ENCODE data around the gene PLCB4.

PLCB4 gene

DNA sequence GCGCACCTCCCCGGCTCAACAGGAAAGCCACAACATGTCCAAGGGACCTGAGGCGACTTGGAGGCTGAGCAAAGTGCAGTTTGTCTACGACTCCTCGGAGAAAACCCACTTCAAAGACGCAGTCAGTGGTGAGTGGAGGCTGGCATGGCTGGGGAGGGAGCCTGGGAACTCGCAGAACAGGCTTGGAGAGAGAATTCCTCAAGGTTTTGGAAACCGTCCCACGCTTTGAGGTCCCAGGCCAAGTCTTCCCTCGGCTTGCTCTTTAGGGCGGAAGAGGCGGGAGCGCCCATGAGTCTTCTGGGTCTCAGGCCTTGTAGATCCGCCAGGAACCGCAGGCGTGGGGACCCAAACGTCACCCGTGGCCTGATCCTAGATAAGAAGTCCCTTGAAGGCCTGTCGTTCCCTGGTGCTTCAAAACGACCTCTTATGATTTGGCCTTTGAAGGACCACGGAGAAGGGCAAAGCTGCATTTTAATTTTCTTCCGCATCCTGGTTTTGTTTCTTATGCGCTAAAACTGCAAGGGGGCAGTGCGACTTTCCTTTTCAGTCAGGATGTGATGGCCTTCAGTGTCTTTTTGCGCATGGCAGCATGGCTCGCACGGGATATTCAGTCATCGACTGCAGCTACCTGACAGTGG lies 447.5 kb downstream of the PLCB4 start:
- TF ChIP-seq, protein P1, sequence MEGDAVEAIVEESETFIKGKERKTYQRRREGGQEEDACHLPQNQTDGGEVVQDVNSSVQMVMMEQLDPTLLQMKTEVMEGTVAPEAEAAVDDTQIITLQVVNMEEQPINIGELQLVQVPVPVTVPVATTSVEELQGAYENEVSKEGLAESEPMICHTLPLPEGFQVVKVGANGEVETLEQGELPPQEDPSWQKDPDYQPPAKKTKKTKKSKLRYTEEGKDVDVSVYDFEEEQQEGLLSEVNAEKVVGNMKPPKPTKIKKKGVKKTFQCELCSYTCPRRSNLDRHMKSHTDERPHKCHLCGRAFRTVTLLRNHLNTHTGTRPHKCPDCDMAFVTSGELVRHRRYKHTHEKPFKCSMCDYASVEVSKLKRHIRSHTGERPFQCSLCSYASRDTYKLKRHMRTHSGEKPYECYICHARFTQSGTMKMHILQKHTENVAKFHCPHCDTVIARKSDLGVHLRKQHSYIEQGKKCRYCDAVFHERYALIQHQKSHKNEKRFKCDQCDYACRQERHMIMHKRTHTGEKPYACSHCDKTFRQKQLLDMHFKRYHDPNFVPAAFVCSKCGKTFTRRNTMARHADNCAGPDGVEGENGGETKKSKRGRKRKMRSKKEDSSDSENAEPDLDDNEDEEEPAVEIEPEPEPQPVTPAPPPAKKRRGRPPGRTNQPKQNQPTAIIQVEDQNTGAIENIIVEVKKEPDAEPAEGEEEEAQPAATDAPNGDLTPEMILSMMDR (IDR thresholded peaks at IDR 0.05; ENCODE audit: borderline replicate concordance, insufficient read depth, low read depth, low read length): no peak
- H3K4me3 ChIP-seq (ENCODE audit: low read depth, low read length): no peak overlapping the region

DNA sequence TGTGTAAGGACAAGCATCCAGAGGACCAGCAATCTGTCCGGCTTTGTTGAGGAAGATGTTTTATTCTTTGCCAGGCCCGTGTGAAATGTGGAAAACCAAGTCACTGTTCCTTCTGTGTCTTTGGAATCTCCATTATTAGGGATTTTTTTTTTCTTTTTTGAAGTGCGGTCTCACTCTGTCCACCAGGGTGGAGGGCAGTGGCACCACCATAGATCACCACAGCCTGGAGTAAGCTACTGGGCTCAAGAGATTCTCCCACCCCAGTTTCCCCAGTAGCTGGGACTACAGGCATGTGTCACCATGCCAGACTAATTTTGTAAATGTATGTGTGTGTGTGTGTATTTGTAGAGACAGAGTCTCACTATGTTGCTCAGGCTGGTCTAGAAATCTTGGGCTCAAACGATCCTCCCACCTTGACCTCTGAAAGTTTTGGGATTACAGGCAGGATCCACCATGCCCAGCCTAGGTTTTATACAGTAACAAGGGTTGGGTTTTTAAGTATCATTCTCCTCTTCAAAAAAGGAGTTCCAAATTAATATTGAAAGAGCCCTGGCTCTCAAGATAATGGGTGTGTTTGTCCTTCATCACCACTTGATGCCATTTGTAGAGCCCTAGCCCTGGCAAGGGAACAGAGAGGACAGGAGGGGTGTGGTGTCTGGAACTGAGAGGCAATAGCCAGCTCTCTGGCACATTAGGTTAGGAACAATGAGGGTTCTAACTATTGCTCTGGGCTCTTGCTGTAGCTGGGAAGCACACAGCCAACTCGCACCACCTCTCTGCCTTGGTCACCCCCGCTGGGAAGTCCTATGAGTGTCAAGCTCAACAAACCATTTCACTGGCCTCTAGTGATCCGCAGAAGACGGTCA lies 448.6 kb downstream of the PLCB4 start:
- H3K4me3 ChIP-seq (ENCODE audit: low read depth, low read length): no peak overlapping the region
- TF ChIP-seq, protein P1 (IDR thresholded peaks at IDR 0.05; ENCODE audit: borderline replicate concordance, insufficient read depth, low read depth, low read length): no peak

DNA sequence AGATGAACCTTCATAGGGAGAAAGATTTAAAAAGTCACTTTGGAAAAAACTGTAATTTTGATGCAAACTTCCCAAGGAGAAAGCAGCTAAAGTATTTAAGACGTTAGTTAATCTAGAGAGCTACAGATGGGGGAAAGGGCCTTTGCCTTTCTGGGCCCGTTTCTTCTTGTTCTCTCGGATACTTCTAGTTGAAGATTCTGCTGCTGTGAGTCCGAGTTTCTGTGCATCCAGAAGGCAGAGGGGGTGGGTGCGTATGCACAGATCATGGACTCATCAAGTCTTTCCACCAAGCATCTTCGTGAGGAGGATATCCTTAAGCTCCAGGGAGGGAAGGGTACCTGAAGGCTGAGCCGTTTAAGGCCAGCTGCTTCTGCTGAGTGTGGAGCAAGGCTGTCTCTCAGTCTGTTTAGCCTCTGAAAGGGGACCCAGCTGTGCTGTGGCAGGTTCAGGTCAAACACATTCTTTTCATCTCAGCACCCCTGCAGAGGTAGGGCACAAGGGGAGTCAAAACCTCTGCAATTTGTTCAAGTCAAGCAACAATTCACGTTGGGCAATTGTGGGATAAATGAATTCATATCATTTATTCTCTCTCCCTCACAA lies 449.8 kb downstream of the PLCB4 start:
- no peak overlapping the region for H3K4me3 ChIP-seq (ENCODE audit: low read depth, low read length)
- TF ChIP-seq, protein P1 (IDR thresholded peaks at IDR 0.05; ENCODE audit: borderline replicate concordance, insufficient read depth, low read depth, low read length): no peak

DNA sequence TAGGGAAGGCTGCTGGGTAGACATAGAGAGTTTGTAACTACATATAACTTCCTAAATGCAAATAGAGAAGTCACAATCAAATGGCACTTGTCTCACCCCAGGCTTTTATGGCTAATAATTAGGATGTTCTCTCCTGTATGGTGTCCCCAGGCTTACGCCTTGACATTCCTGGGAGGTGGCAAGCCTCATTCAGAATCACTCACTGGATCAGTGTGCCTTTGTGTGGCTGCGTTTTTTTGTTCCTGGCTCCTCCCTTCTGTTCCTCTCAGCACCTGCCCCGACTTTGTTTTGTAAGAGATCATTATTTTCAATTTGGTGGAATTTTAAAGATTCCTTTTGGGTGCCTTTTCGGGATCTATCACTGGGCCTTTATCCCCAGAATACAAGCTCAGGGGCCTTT lies 451.2 kb downstream of the PLCB4 start:
- H3K4me3 ChIP-seq (ENCODE audit: low read depth, low read length): no peak overlapping the region
- TF ChIP-seq, protein P1 (IDR thresholded peaks at IDR 0.05; ENCODE audit: borderline replicate concordance, insufficient read depth, low read depth, low read length): no peak

DNA sequence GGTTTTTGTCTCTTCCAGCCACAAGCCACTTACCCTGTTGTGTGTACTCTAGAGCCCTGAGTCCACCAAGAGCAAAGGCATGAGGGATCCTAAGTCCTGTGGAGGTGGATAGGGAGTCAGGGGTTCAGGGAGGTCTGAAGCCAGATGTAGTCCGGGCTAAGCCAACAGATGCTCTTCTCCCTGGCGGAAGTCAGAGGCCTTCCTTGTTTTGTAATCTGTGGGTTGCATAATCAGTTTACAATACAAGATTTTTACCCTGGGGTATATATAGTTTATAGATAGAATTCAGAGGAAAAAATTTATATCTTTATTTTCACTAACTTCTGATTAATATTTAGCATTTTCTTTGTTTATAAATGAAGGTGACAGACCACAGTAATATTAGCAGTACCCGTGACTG lies 454.7 kb downstream of the PLCB4 start:
- no peak overlapping the region for H3K4me3 ChIP-seq (ENCODE audit: low read depth, low read length)
- TF ChIP-seq, protein P1 (IDR thresholded peaks at IDR 0.05; ENCODE audit: borderline replicate concordance, insufficient read depth, low read depth, low read length): no peak

Measured in GM12875 (cell line).